ENCODE measurements around the gene ZRANB3. TPM values are rescaled to one million over a fixed set of nuclear protein-coding genes. Genes with fewer than 3 reads are reported as not detected.

The ZRANB3 gene
- total RNA-seq, 1 experiment from 2014 or later: 12.0 TPM

DNA sequence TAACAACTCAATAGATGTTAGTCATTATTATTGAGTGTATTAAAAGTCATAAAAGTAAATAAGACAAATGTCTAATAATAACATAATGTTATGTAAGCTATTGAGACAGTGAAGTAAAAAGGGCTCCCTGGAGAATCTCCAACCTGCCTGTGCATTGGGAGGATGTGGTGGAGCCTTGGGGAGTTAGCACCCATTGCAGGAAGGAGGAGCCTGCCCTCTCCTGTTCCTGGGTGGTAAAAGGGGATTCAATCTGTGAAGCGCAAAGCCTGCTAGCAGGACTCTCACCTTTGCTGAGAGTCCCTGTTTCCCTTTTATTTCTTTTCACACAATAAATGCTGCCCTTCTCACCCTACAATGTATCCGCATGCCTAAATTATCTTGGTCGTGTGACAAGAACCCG, 272.8 kb downstream of the ZRANB3 start:
- DNase-seq (ENCODE audit: low read depth, low spot score) (no peak), ATAC-seq (0 out of 2 replicates have a peak, but pooled peaks have one; percentile 50)
- H3K27ac ChIP-seq (ENCODE audit: low read depth, low read length): no peak overlapping the region
- H3K4me2 ChIP-seq (ENCODE audit: low read length): no peak overlapping the region
- H2AFZ ChIP-seq (ENCODE audit: low read depth, low read length, poor library complexity, severe bottlenecking): no peak overlapping the region
- ChIA-PET CTCF (no interaction called here), POLR2A (no interaction called here), RAD21 (ENCODE audit: low non-redundant PET in 1 of 2, low total read pairs in 2 of 2, uncharacterized antibody in 2 of 2, unreplicated experiment in 2 of 2) (no interaction called here)
- no TSS peak for BruUV-seq (replicated peaks)
- H3K9me2 ChIP-seq (ENCODE audit: insufficient read depth): no peaks in the 10 kb centered on the region
- no peaks in the 10 kb centered on the region for H3K79me2 ChIP-seq (ENCODE audit: insufficient read depth, low read length)
- TF ChIP-seq FOSL1 (IDR thresholded peaks at IDR 0.05; ENCODE audit: low read depth): no peak
- TF ChIP-seq RAD21 (IDR thresholded peaks at IDR 0.05; ENCODE audit: low read depth): peak; percentile 53
- TF ChIP-seq, protein P1, sequence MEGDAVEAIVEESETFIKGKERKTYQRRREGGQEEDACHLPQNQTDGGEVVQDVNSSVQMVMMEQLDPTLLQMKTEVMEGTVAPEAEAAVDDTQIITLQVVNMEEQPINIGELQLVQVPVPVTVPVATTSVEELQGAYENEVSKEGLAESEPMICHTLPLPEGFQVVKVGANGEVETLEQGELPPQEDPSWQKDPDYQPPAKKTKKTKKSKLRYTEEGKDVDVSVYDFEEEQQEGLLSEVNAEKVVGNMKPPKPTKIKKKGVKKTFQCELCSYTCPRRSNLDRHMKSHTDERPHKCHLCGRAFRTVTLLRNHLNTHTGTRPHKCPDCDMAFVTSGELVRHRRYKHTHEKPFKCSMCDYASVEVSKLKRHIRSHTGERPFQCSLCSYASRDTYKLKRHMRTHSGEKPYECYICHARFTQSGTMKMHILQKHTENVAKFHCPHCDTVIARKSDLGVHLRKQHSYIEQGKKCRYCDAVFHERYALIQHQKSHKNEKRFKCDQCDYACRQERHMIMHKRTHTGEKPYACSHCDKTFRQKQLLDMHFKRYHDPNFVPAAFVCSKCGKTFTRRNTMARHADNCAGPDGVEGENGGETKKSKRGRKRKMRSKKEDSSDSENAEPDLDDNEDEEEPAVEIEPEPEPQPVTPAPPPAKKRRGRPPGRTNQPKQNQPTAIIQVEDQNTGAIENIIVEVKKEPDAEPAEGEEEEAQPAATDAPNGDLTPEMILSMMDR (IDR thresholded peaks at IDR 0.05 in 2 of 3, conservative IDR thresholded peaks at IDR 0.05 in 1 of 3; ENCODE audit: borderline replicate concordance in 1 of 3, insufficient read depth in 1 of 3, low read depth in 2 of 3, low read length in 2 of 3): peak in 2 of 3 experiments; percentile 11 to 22; a peak in 1 of 6 replicates
- H3K27me3 ChIP-seq (ENCODE audit: insufficient read depth, low read length): no peaks in the 10 kb centered on the region
- no peaks in the 10 kb centered on the region for H3K36me3 ChIP-seq (ENCODE audit: control insufficient read depth in 1 of 2, insufficient read depth in 2 of 2, low read length in 2 of 2)
- no peak overlapping the region for H3K9ac ChIP-seq (ENCODE audit: low read length)
- no peaks in the 10 kb centered on the region for H3K9me3 ChIP-seq (ENCODE audit: control insufficient read depth in 1 of 2, insufficient read depth in 1 of 2, low read depth in 1 of 2, low read length in 2 of 2)
- H3K4me3 ChIP-seq (replicated peaks in 1 of 2; ENCODE audit: low read depth in 1 of 2, low read length in 2 of 2): no peak overlapping the region
- peaks cover 0 to 8% of the 10 kb centered on the region in 2 experiments; a peak in 2 of 4 replicates for H3K4me1 ChIP-seq (ENCODE audit: control insufficient read depth in 1 of 2, insufficient read depth in 2 of 2, low read length in 2 of 2)
- no peaks in the 10 kb centered on the region for H4K20me1 ChIP-seq (ENCODE audit: insufficient read depth)
- intact Hi-C loops (cut with micrococcal nuclease): loop anchor here (2.0 kb wide), 1 partner anchor 253 kb away; no protein-coding TSS in a partner anchor

DNA sequence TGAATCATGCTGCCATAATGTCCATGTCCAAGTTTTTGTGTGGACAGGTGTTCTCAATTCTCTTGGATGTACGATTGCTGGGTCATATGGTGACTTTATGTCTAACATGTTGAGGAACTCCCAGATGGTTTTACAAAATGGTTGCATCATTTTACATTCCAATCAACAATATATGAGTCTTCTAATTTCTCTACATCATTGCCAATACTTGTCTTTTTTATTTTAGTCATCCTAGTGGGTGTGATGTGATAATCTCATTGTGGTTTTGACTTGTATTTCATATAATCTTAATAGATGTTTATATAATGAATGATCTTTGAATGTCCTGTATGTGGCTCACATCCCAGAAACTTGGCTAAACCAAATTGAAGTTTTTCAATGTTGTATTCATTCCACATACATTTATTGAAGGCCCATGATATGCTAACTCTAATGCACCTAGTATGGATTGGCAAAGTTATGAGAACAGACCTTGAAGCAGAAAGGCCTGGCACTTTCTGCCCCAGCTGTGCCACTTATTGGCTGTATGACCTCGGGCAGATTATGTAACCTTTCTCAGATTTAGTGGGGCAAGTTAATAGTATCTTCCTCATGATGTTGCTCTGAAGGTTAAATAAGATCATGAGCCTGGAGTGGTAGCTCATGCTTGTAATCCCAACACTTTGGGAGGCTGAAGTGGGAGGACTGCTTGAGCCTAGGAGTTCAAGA, 273.5 kb downstream of the ZRANB3 start:
- BruUV-seq (replicated peaks): no TSS peak
- TF ChIP-seq ZFX (IDR thresholded peaks at IDR 0.05) (no peak), SP1 (IDR thresholded peaks at IDR 0.05; ENCODE audit: low read depth) (no peak), JUND (IDR thresholded peaks at IDR 0.05) (no peak), ZNF274 (IDR thresholded peaks at IDR 0.05; ENCODE audit: low read depth, low read length) (no peak), EZH2 (IDR thresholded peaks at IDR 0.05) (no peak), FOSL1 (IDR thresholded peaks at IDR 0.05; ENCODE audit: low read depth) (no peak)
- TF ChIP-seq, protein P2, sequence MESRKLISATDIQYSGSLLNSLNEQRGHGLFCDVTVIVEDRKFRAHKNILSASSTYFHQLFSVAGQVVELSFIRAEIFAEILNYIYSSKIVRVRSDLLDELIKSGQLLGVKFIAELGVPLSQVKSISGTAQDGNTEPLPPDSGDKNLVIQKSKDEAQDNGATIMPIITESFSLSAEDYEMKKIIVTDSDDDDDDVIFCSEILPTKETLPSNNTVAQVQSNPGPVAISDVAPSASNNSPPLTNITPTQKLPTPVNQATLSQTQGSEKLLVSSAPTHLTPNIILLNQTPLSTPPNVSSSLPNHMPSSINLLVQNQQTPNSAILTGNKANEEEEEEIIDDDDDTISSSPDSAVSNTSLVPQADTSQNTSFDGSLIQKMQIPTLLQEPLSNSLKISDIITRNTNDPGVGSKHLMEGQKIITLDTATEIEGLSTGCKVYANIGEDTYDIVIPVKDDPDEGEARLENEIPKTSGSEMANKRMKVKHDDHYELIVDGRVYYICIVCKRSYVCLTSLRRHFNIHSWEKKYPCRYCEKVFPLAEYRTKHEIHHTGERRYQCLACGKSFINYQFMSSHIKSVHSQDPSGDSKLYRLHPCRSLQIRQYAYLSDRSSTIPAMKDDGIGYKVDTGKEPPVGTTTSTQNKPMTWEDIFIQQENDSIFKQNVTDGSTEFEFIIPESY (IDR thresholded peaks at IDR 0.05; ENCODE audit: extremely low read depth, insufficient replicate concordance, low read length): no peak
- TF ChIP-seq, protein P3, sequence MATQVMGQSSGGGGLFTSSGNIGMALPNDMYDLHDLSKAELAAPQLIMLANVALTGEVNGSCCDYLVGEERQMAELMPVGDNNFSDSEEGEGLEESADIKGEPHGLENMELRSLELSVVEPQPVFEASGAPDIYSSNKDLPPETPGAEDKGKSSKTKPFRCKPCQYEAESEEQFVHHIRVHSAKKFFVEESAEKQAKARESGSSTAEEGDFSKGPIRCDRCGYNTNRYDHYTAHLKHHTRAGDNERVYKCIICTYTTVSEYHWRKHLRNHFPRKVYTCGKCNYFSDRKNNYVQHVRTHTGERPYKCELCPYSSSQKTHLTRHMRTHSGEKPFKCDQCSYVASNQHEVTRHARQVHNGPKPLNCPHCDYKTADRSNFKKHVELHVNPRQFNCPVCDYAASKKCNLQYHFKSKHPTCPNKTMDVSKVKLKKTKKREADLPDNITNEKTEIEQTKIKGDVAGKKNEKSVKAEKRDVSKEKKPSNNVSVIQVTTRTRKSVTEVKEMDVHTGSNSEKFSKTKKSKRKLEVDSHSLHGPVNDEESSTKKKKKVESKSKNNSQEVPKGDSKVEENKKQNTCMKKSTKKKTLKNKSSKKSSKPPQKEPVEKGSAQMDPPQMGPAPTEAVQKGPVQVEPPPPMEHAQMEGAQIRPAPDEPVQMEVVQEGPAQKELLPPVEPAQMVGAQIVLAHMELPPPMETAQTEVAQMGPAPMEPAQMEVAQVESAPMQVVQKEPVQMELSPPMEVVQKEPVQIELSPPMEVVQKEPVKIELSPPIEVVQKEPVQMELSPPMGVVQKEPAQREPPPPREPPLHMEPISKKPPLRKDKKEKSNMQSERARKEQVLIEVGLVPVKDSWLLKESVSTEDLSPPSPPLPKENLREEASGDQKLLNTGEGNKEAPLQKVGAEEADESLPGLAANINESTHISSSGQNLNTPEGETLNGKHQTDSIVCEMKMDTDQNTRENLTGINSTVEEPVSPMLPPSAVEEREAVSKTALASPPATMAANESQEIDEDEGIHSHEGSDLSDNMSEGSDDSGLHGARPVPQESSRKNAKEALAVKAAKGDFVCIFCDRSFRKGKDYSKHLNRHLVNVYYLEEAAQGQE (IDR thresholded peaks at IDR 0.05; ENCODE audit: low read depth): no peak
- TF ChIP-seq, protein P4, sequence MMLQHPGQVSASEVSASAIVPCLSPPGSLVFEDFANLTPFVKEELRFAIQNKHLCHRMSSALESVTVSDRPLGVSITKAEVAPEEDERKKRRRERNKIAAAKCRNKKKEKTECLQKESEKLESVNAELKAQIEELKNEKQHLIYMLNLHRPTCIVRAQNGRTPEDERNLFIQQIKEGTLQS (IDR thresholded peaks at IDR 0.05): no peak

More for the DNA sequence above, 273.5 kb downstream of the ZRANB3 start:
- no peak overlapping the region for H3K9ac ChIP-seq (ENCODE audit: low read length)
- intact Hi-C loops (cut with micrococcal nuclease): loop anchor here (2.0 kb wide), 1 partner anchor 253 kb away; no protein-coding TSS in a partner anchor
- H3K36me3 ChIP-seq (ENCODE audit: control insufficient read depth in 1 of 2, insufficient read depth in 2 of 2, low read length in 2 of 2): no peaks in the 10 kb centered on the region
- ChIA-PET RAD21 (ENCODE audit: low non-redundant PET in 1 of 2, low total read pairs in 2 of 2, uncharacterized antibody in 2 of 2, unreplicated experiment in 2 of 2) (no interaction called here), POLR2A (no interaction called here), CTCF (no interaction called here)
- H3K9me2 ChIP-seq (ENCODE audit: insufficient read depth): no peaks in the 10 kb centered on the region
- H3K27me3 ChIP-seq (ENCODE audit: insufficient read depth, low read length): no peaks in the 10 kb centered on the region
- H3K4me2 ChIP-seq (ENCODE audit: low read length): no peak overlapping the region
- ATAC-seq: no peak
- no peaks in the 10 kb centered on the region for H4K20me1 ChIP-seq (ENCODE audit: insufficient read depth)
- H2AFZ ChIP-seq (ENCODE audit: low read depth, low read length, poor library complexity, severe bottlenecking): no peak overlapping the region
- H3K4me1 ChIP-seq (ENCODE audit: control insufficient read depth in 1 of 2, insufficient read depth in 2 of 2, low read length in 2 of 2): peaks cover 0 to 8% of the 10 kb centered on the region in 2 experiments; a peak in 2 of 4 replicates
- DNase-seq (ENCODE audit: low read depth, low spot score): no peak
- no peak overlapping the region for H3K4me3 ChIP-seq (replicated peaks in 1 of 2; ENCODE audit: low read depth in 1 of 2, low read length in 2 of 2)
- no peaks in the 10 kb centered on the region for H3K9me3 ChIP-seq (ENCODE audit: control insufficient read depth in 1 of 2, insufficient read depth in 1 of 2, low read depth in 1 of 2, low read length in 2 of 2)
- no peaks in the 10 kb centered on the region for H3K79me2 ChIP-seq (ENCODE audit: insufficient read depth, low read length)
- H3K27ac ChIP-seq (ENCODE audit: low read depth, low read length): no peak overlapping the region

Measured in HCT116 (cell line).